NCI-H345 (cell line): ENCODE data around the gene DAAM1.

ENCODE experiments used
- DNase-seq: peaks from one replicate; lab custom pipeline; 2025; lab: John Stamatoyannopoulos, UW

Gene DAAM1

GRCh38 chr14:59314953-59315599 is 126.6 kb downstream of the DAAM1 start:
- DNase-seq, result no peak

- DNase-seq, result no peak
These were observed 127.8 kb downstream of the DAAM1 start for GRCh38 chr14:59316151-59316830.

GRCh38 chr14:59317346-59317745 is 128.9 kb downstream of the DAAM1 start:
- DNase-seq, result no peak

- DNase-seq, result no peak
These were observed 129.5 kb downstream of the DAAM1 start for GRCh38 chr14:59317798-59318505.

- DNase-seq, result no peak
These were observed 130.4 kb downstream of the DAAM1 start for GRCh38 chr14:59318908-59319307.

GRCh38 chr14:59320361-59320760 is 131.9 kb downstream of the DAAM1 start:
- DNase-seq, result no peak

- DNase-seq, result no peak
These were observed 132.5 kb downstream of the DAAM1 start for GRCh38 chr14:59320763-59321625.

GRCh38 chr14:59321626-59321949 is 133.1 kb downstream of the DAAM1 start:
- DNase-seq, result no peak

GRCh38 chr14:59325906-59326305 is 137.4 kb downstream of the DAAM1 start:
- DNase-seq, result no peak

- no peak for DNase-seq
These were observed 140.0 kb downstream of the DAAM1 start for GRCh38 chr14:59328454-59328853.

GRCh38 chr14:59330455-59330854 is 142.0 kb downstream of the DAAM1 start:
- no peak for DNase-seq

- DNase-seq, result no peak
These were observed 142.8 kb downstream of the DAAM1 start for GRCh38 chr14:59331217-59331616.

GRCh38 chr14:59332727-59333126 is 144.3 kb downstream of the DAAM1 start:
- no peak for DNase-seq

- no peak for DNase-seq
These were observed 144.8 kb downstream of the DAAM1 start for GRCh38 chr14:59333235-59333634.

- DNase-seq, result no peak
These were observed 145.2 kb downstream of the DAAM1 start for GRCh38 chr14:59333668-59334067.

- DNase-seq, result no peak
These were observed 145.8 kb downstream of the DAAM1 start for GRCh38 chr14:59334253-59334652.

- no peak for DNase-seq
These were observed 147.6 kb downstream of the DAAM1 start for GRCh38 chr14:59336098-59336497.

- no peak for DNase-seq
These were observed 148.2 kb downstream of the DAAM1 start for GRCh38 chr14:59336706-59337105.

- DNase-seq, result no peak
These were observed 148.7 kb downstream of the DAAM1 start for GRCh38 chr14:59337141-59337611.

- DNase-seq, result no peak
These were observed 150.3 kb downstream of the DAAM1 start for GRCh38 chr14:59338761-59339160.

GRCh38 chr14:59339524-59340330 is 151.3 kb downstream of the DAAM1 start:
- no peak for DNase-seq
